GM12891 (cell line): ENCODE measurements around the gene FDX2.

Source experiments
- PAX5 ChIP-seq: IDR thresholded peaks from 2 replicates; pipeline ENCODE4 v1.6.1; 2011; ENCODE audit warnings: low read length, moderate library complexity, mild to moderate bottlenecking; ENCODE audit not compliant: insufficient read depth, severe bottlenecking
- POLR2A ChIP-seq: IDR thresholded peaks from 2 replicates; pipeline ENCODE4 v1.6.1; 2011; ENCODE audit warnings: low read depth, low read length, control low read depth
- POLR2AphosphoS5 ChIP-seq: IDR thresholded peaks from 2 replicates; pipeline ENCODE4 v1.6.1; 2011; ENCODE audit warnings: low read depth, low read length, control low read depth
- POU2F2 ChIP-seq: IDR thresholded peaks from 2 replicates; pipeline ENCODE4 v1.6.1; 2011; ENCODE audit warnings: low read depth, mild to moderate bottlenecking, control low read depth, low read length, moderate library complexity
- SPI1 ChIP-seq: IDR thresholded peaks from 2 replicates; pipeline ENCODE4 v1.6.1; 2011; ENCODE audit warnings: low read depth, low read length, control low read depth
- TAF1 ChIP-seq: IDR thresholded peaks from 2 replicates; pipeline ENCODE4 v1.6.1; 2011; ENCODE audit warnings: low read depth, low read length, control low read depth

GRCh38 chr19:10317857-10318462 lies 2.1 kb upstream of the FDX2 start:
- TF ChIP-seq POLR2AphosphoS5 (no peak), POU2F2 (no peak), POLR2A (no peak), TAF1 (no peak), SPI1 (no peak), PAX5 (no peak)
